Pulmonary artery endothelial cell (primary cell): ENCODE data around the gene ITM2C. TPM values are rescaled to one million over a fixed set of nuclear protein-coding genes. Genes with fewer than 3 reads are reported as not detected.

Source experiments
- DNase-seq: peaks from one replicate; pipeline ENCODE4 v3.0.0-alpha.2; 2011; ENCODE audit warnings: low read depth, low spot score
- total RNA-seq: library from RNA; depleted of rRNA; stranded (reverse); fragments of >200 nt; gene quantifications from 2 replicates; pipeline ENCODE4 v1.2.3, GENCODE V29; 2014

ITM2C gene
- 3.7 and 5.7 TPM in 2 replicates for total RNA-seq

- no peak for DNase-seq
Measured at GRCh38 chr2:230864605-230865306, at the start of gene ITM2C. ITM2C (plus strand) TSS chr2:230864942; CDS start chr2:230865026, 84 bp downstream.

GRCh38 chr2:230815088-230815487 lies 49.7 kb upstream of the ITM2C start:
- DNase-seq, result no peak

- no peak for DNase-seq
Measured at GRCh38 chr2:230816735-230817134, 48.0 kb upstream of the ITM2C start.

- DNase-seq, result no peak
Measured at GRCh38 chr2:230819433-230819832, 45.3 kb upstream of the ITM2C start.

GRCh38 chr2:230821261-230821990 lies 43.3 kb upstream of the ITM2C start:
- no peak for DNase-seq

GRCh38 chr2:230821991-230822520 lies 42.7 kb upstream of the ITM2C start:
- no peak for DNase-seq

GRCh38 chr2:230823264-230823964 lies 41.3 kb upstream of the ITM2C start:
- DNase-seq, result no peak

- peak; percentile 27 for DNase-seq
Measured at GRCh38 chr2:230824406-230824978, 40.2 kb upstream of the ITM2C start.

GRCh38 chr2:230825354-230825753 lies 39.4 kb upstream of the ITM2C start:
- no peak for DNase-seq

- DNase-seq, result no peak
Measured at GRCh38 chr2:230827774-230828271, 36.9 kb upstream of the ITM2C start.

GRCh38 chr2:230828272-230828961 lies 36.3 kb upstream of the ITM2C start:
- no peak for DNase-seq

GRCh38 chr2:230829293-230829692 lies 35.4 kb upstream of the ITM2C start:
- no peak for DNase-seq

GRCh38 chr2:230829959-230830358 lies 34.8 kb upstream of the ITM2C start:
- DNase-seq, result no peak

- no peak for DNase-seq
Measured at GRCh38 chr2:230830428-230830827, 34.3 kb upstream of the ITM2C start.

- DNase-seq, result no peak
Measured at GRCh38 chr2:230840301-230840700, 24.4 kb upstream of the ITM2C start.

GRCh38 chr2:230842473-230842872 lies 22.3 kb upstream of the ITM2C start:
- no peak for DNase-seq

GRCh38 chr2:230843132-230843531 lies 21.6 kb upstream of the ITM2C start:
- DNase-seq, result no peak

- DNase-seq, result no peak
Measured at GRCh38 chr2:230846360-230846759, 18.4 kb upstream of the ITM2C start.

GRCh38 chr2:230847883-230848388 lies 16.8 kb upstream of the ITM2C start:
- peak; percentile 44 for DNase-seq

- DNase-seq, result no peak
Measured at GRCh38 chr2:230849633-230850357, 14.9 kb upstream of the ITM2C start.
